ENCODE results near the gene FAM193A. TPM values are rescaled to one million over a fixed set of nuclear protein-coding genes. Genes with fewer than 3 reads are reported as not detected.
"Not testable (repeated sequence)": the region's sequence is repeated elsewhere in the genome, so short reads cannot be mapped to it uniquely, and the experiment has no call there.

FAM193A gene
- polyA plus RNA-seq, 1 donor (not counting 4 experiments of a cell fraction or from before 2014, with no cell fraction given) = 3.6 TPM

DNA sequence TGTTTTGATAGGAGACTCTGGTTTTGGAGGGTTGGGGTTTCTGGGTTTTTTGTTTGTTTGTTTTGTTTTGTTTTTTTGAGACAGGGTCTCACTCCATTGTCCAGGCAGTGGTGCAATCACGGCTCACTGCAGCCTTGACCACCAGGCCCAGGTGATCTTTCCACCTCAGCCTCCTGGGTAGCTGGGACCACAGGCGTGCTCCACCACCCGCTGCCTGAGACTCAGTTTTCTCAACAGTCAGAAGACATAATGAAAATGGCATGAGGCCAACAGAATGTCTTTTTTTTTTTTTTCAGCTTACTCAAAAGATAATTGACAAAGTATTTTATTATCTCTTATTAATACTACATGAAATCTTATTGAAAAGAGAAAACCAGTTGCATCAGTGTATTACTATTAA is 187.3 kb downstream of the FAM193A start:
- H3K36me3 ChIP-seq (ENCODE audit: control insufficient read depth in 2 of 2, extremely low read depth in 1 of 2, insufficient read depth in 2 of 2, low read length in 2 of 2) = peaks cover 4 to 10% of the 10 kb centered on the region in 2 experiments
- FAIRE-seq = no peak
- dilution Hi-C loops (cut with MboI; ENCODE audit: extremely low pct_ligation_motif_present, low sequenced_read_pairs) = no loop called here

DNA sequence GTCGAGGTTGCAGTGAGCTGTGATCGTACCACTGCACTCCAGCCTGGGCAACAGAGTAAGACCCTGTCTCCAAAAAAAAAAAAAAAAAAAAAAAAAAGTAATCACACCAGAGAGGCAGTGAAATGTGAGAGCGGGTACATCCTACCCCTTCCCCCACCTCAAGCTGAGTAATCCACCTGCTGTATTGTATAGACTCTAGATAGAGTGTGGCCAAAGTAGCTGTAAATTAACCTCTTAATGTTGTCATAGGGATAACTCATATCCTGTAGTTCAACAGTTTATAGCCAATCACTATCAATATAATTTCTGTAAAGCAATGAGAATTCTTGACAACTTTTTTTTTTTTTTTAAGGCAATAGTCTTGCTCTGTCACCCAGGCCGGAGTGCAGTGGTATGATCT is 188.9 kb downstream of the FAM193A start:
- H4K20me1 ChIP-seq (ENCODE audit: control insufficient read depth, extremely low read depth, insufficient read depth, low read length) = no peaks in the 10 kb centered on the region
- dilution Hi-C loops (cut with MboI; ENCODE audit: extremely low pct_ligation_motif_present, low sequenced_read_pairs) = no loop called here
- no peak overlapping the region for H3K4me2 ChIP-seq (ENCODE audit: control insufficient read depth, extremely low read depth, insufficient read depth, low read depth, low read length)
- DNase-seq (ENCODE audit: low read depth, low spot score) (no peak), FAIRE-seq (no peak)
- H3K27ac ChIP-seq (ENCODE audit: control insufficient read depth, insufficient read depth, low read length) = no peak overlapping the region
- TF ChIP-seq, protein P1, sequence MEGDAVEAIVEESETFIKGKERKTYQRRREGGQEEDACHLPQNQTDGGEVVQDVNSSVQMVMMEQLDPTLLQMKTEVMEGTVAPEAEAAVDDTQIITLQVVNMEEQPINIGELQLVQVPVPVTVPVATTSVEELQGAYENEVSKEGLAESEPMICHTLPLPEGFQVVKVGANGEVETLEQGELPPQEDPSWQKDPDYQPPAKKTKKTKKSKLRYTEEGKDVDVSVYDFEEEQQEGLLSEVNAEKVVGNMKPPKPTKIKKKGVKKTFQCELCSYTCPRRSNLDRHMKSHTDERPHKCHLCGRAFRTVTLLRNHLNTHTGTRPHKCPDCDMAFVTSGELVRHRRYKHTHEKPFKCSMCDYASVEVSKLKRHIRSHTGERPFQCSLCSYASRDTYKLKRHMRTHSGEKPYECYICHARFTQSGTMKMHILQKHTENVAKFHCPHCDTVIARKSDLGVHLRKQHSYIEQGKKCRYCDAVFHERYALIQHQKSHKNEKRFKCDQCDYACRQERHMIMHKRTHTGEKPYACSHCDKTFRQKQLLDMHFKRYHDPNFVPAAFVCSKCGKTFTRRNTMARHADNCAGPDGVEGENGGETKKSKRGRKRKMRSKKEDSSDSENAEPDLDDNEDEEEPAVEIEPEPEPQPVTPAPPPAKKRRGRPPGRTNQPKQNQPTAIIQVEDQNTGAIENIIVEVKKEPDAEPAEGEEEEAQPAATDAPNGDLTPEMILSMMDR (optimal IDR thresholded peaks at IDR 0.05 in 1 of 3, IDR thresholded peaks at IDR 0.05 in 1 of 3, conservative IDR thresholded peaks at IDR 0.05 in 1 of 3; ENCODE audit: extremely low read depth in 1 of 3, insufficient read depth in 2 of 3, low read length in 3 of 3) = no peak
- no peak for TF ChIP-seq EZH2 (IDR thresholded peaks at IDR 0.05; ENCODE audit: low read length)
- no peak overlapping the region for H3K4me3 ChIP-seq (ENCODE audit: control insufficient read depth in 2 of 3, extremely low read depth in 1 of 3, insufficient read depth in 2 of 3, low read depth in 1 of 3, low read length in 3 of 3)
- no peak overlapping the region for H2AFZ ChIP-seq (ENCODE audit: control insufficient read depth, low read length)
- H3K27me3 ChIP-seq (ENCODE audit: control insufficient read depth, extremely low read depth, insufficient read depth, low read length) = no peaks in the 10 kb centered on the region
- H3K9me1 ChIP-seq (ENCODE audit: control insufficient read depth, extremely low read depth, insufficient read depth, low read length) = no peaks in the 10 kb centered on the region
- H3K4me1 ChIP-seq (ENCODE audit: control insufficient read depth, extremely low read depth, insufficient read depth, low read length) = no peaks in the 10 kb centered on the region
- peaks cover 7 to 10% of the 10 kb centered on the region in 2 experiments for H3K36me3 ChIP-seq (ENCODE audit: control insufficient read depth in 2 of 2, extremely low read depth in 1 of 2, insufficient read depth in 2 of 2, low read length in 2 of 2)
- H3K9me3 ChIP-seq (ENCODE audit: control insufficient read depth, low read depth, low read length) = no peaks in the 10 kb centered on the region
- H3K9ac ChIP-seq (ENCODE audit: control insufficient read depth, extremely low read depth, insufficient read depth, low read length) = no peak overlapping the region
- no peaks in the 10 kb centered on the region for H3K79me2 ChIP-seq (ENCODE audit: control insufficient read depth, insufficient read depth, low read length)

More for the DNA sequence above, 187.3 kb downstream of the FAM193A start:
- Histone ChIP-seq H3K9ac (ENCODE audit: control insufficient read depth, extremely low read depth, insufficient read depth, low read length) (no peak overlapping the region), H3K79me2 (ENCODE audit: control insufficient read depth, insufficient read depth, low read length) (no peaks in the 10 kb centered on the region), H4K20me1 (ENCODE audit: control insufficient read depth, extremely low read depth, insufficient read depth, low read length) (no peaks in the 10 kb centered on the region), H3K9me1 (ENCODE audit: control insufficient read depth, extremely low read depth, insufficient read depth, low read length) (no peaks in the 10 kb centered on the region), H3K9me3 (ENCODE audit: control insufficient read depth, low read depth, low read length) (no peaks in the 10 kb centered on the region), H3K4me2 (ENCODE audit: control insufficient read depth, extremely low read depth, insufficient read depth, low read depth, low read length) (no peak overlapping the region), H3K4me3 (ENCODE audit: control insufficient read depth in 2 of 3, extremely low read depth in 1 of 3, insufficient read depth in 2 of 3, low read depth in 1 of 3, low read length in 3 of 3) (no peak overlapping the region), H3K27ac (ENCODE audit: control insufficient read depth, insufficient read depth, low read length) (no peak overlapping the region), H3K4me1 (ENCODE audit: control insufficient read depth, extremely low read depth, insufficient read depth, low read length) (no peaks in the 10 kb centered on the region), H3K27me3 (ENCODE audit: control insufficient read depth, extremely low read depth, insufficient read depth, low read length) (no peaks in the 10 kb centered on the region), H2AFZ (ENCODE audit: control insufficient read depth, low read length) (no peak overlapping the region)
- no peak for DNase-seq (ENCODE audit: low read depth, low spot score)
- TF ChIP-seq EZH2 (IDR thresholded peaks at IDR 0.05; ENCODE audit: low read length) = no peak
- TF ChIP-seq, protein P1 (optimal IDR thresholded peaks at IDR 0.05 in 1 of 3, IDR thresholded peaks at IDR 0.05 in 1 of 3, conservative IDR thresholded peaks at IDR 0.05 in 1 of 3; ENCODE audit: extremely low read depth in 1 of 3, insufficient read depth in 2 of 3, low read length in 3 of 3) = no peak

DNA sequence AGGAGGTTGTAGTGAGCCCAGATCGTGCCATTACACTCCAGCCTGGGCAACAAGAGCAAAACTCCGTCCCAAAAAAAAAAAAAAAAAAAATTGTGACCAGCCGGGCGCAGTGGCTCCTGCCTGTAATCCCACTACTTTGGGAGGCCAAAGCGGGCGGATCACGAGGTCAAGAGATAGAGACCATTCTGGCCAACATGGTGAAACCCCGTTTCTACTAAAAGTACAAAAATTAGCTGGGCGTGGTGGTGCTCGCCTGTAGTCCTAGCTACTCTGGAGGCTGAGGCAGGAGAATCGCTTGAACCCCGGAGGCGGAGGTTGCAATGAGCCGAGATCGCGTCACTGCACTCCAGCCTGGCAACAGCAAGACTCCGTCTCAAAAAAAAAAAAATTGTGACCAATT is 190.4 kb downstream of the FAM193A start:
- H3K27me3 ChIP-seq (ENCODE audit: control insufficient read depth, extremely low read depth, insufficient read depth, low read length); H3K4me1 ChIP-seq (ENCODE audit: control insufficient read depth, extremely low read depth, insufficient read depth, low read length); H4K20me1 ChIP-seq (ENCODE audit: control insufficient read depth, extremely low read depth, insufficient read depth, low read length); dilution Hi-C loops (cut with MboI; ENCODE audit: extremely low pct_ligation_motif_present, low sequenced_read_pairs); H3K4me3 ChIP-seq (ENCODE audit: control insufficient read depth in 2 of 3, extremely low read depth in 1 of 3, insufficient read depth in 2 of 3, low read depth in 1 of 3, low read length in 3 of 3); H3K9me1 ChIP-seq (ENCODE audit: control insufficient read depth, extremely low read depth, insufficient read depth, low read length); H3K9me3 ChIP-seq (ENCODE audit: control insufficient read depth, low read depth, low read length); DNase-seq (ENCODE audit: low read depth, low spot score); H3K9ac ChIP-seq (ENCODE audit: control insufficient read depth, extremely low read depth, insufficient read depth, low read length); H3K79me2 ChIP-seq (ENCODE audit: control insufficient read depth, insufficient read depth, low read length); FAIRE-seq; H3K4me2 ChIP-seq (ENCODE audit: control insufficient read depth, extremely low read depth, insufficient read depth, low read depth, low read length); H2AFZ ChIP-seq (ENCODE audit: control insufficient read depth, low read length); H3K27ac ChIP-seq (ENCODE audit: control insufficient read depth, insufficient read depth, low read length); H3K36me3 ChIP-seq (ENCODE audit: control insufficient read depth in 2 of 2, extremely low read depth in 1 of 2, insufficient read depth in 2 of 2, low read length in 2 of 2): not testable (repeated sequence)
